ENCODE measurements around the gene NPC2. TPM values are rescaled to one million over a fixed set of nuclear protein-coding genes. Genes with fewer than 3 reads are reported as not detected.

The NPC2 gene
- total and polyA plus RNA-seq, 2 experiments from 2014 or later, result 103 to 156 TPM

DNA sequence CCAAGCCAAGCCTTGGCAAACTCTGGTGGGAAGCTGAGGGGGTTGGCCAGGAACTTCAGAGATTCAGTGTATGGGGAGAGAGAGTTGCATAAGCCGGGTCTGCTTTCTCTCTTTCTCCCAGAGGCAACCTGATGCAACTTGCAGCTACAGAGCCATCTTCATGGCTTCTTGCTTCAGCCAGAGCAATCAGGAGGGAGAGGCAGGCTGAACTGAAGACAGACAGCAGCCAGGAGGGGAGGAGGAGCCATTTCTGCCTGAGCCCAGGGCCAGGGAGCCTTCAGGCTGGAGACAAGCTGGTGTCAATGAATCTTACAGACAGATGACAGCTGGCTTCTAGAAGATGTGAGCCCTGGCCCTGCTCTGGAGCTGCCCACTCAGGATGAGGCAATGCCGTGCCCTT, 18.7 kb downstream of the NPC2 start:
- Histone ChIP-seq H3K9ac (no peak overlapping the region), H3K79me2 (ENCODE audit: insufficient read depth) (no peaks in the 10 kb centered on the region), H3K9me3 (ENCODE audit: low read depth) (no peaks in the 10 kb centered on the region), H3K4me3 (no peak overlapping the region), H3K9me2 (ENCODE audit: insufficient read depth) (no peaks in the 10 kb centered on the region), H3K4me1 (ENCODE audit: insufficient read depth) (peaks cover 15% of the 10 kb centered on the region), H3K27me3 (replicated peaks; ENCODE audit: insufficient read depth) (no peaks in the 10 kb centered on the region), H3K4me2 (ENCODE audit: unreplicated experiment) (no peak overlapping the region), H3K36me3 (ENCODE audit: low read depth) (no peaks in the 10 kb centered on the region), H4K20me1 (ENCODE audit: insufficient read depth) (no peaks in the 10 kb centered on the region), H3K27ac (no peak overlapping the region), H3F3A (ENCODE audit: insufficient read depth) (peaks cover 19% of the 10 kb centered on the region), H2AFZ (no peak overlapping the region)
- WGBS, 2 experiments (ENCODE audit: low coverage in 1 of 2, low lambda C conversion rate in 2 of 2, missing lambda C conversion rate in 2 of 2), result 31 to 36% methylated on average over 2 of the region's 2 CpGs
- in situ Hi-C loops (cut with MboI), result loop anchor here (25.0 kb wide), 1 partner anchor 362 kb away; no protein-coding TSS in a partner anchor
- peak; percentile 19 for DNase-seq
- TF ChIP-seq EZH2phosphoT487 (IDR thresholded peaks at IDR 0.05; ENCODE audit: insufficient read depth, low read depth) (no peak), EZH2 (IDR thresholded peaks at IDR 0.05; ENCODE audit: insufficient read depth, poor library complexity, severe bottlenecking) (no peak)

DNA sequence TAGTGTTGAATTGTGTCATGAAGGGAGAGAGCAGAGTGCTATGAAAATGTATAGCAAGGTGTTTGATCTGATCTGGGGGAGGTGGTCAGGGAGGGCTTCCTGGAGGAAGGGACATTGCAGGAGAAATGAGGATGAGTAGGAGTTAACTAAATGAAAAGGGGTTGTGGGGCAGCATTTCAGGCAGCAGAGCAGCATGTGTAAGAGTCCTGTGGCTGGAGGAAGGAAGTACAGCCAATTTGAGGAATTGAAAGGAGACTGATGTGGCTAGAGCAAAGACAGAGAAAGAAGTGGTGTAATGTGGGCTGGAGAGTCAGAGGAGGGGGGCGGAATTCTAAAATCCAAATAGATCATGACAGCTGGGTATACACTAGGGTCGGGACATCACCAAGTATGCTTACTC, 20.5 kb downstream of the NPC2 start:
- H3K4me2 ChIP-seq (ENCODE audit: unreplicated experiment), result no peak overlapping the region
- no peak overlapping the region for H3K4me3 ChIP-seq
- in situ Hi-C loops (cut with MboI), result loop anchor here (25.0 kb wide), 1 partner anchor 360 kb away; no protein-coding TSS in a partner anchor
- no peaks in the 10 kb centered on the region for H3K36me3 ChIP-seq (ENCODE audit: low read depth)
- H3F3A ChIP-seq (ENCODE audit: insufficient read depth), result peaks cover 19% of the 10 kb centered on the region
- no peaks in the 10 kb centered on the region for H3K27me3 ChIP-seq (replicated peaks; ENCODE audit: insufficient read depth)
- no peak for DNase-seq
- H3K9ac ChIP-seq, result no peak overlapping the region
- no peaks in the 10 kb centered on the region for H3K9me2 ChIP-seq (ENCODE audit: insufficient read depth)
- H3K79me2 ChIP-seq (ENCODE audit: insufficient read depth), result no peaks in the 10 kb centered on the region
- H3K27ac ChIP-seq, result no peak overlapping the region
- H3K4me1 ChIP-seq (ENCODE audit: insufficient read depth), result peaks cover 15% of the 10 kb centered on the region
- H2AFZ ChIP-seq, result no peak overlapping the region
- no peaks in the 10 kb centered on the region for H4K20me1 ChIP-seq (ENCODE audit: insufficient read depth)
- no peaks in the 10 kb centered on the region for H3K9me3 ChIP-seq (ENCODE audit: low read depth)
- 87 to 95% methylated on average over 2 of the region's 2 CpGs for WGBS, 2 experiments (ENCODE audit: low coverage in 1 of 2, low lambda C conversion rate in 2 of 2, missing lambda C conversion rate in 2 of 2)
- no peak for TF ChIP-seq EZH2 (IDR thresholded peaks at IDR 0.05; ENCODE audit: insufficient read depth, poor library complexity, severe bottlenecking)
- no peak for TF ChIP-seq EZH2phosphoT487 (IDR thresholded peaks at IDR 0.05; ENCODE audit: insufficient read depth, low read depth)

DNA sequence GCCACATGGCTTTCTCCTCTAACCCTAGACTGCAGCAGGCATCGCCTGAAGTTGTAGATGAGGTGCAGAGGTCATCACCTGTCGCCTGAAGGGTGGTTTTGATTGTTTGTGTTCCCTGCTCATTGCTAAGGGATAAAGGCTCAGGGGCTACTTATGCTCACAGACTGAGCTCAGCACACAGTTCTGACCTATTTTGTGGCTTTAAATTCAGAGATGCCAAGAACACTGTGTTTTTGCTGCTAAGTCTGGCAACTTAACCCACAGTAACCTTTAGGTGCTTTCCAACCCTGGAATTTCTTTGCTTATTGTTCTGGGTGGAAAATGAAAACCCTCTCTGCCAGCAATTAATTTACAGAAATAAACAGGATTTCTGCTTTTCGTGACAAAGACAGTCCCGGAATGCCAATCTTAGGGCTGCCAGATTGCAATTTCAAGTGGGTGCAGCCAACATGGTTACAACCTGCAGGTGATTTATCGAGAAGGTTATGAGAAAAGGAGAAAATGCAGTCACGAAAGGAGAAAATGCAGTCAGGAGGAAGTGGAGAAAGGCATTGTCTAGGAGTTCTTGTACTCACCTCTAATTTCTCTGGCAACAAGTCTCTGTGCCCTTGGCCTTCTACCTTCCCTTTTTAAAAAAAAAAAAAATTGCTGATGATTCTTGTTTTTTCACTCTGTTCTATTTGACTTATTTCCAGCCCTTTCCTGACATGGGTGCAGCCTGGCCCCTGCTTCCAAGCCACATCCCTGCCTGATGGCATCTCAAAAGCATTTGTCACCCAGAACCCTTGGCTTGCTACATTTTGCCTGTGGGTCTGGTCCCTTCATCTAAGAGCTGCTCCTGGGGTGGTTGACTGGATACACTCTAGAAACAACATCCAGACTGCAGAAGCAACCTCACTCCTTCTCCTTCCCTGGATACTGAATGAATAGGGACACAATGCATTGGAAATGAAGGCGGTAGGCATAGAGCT, 23.3 kb downstream of the NPC2 start:
- H3K9me2 ChIP-seq (ENCODE audit: insufficient read depth), result no peaks in the 10 kb centered on the region
- no peak for DNase-seq
- H3K9me3 ChIP-seq (ENCODE audit: low read depth), result no peaks in the 10 kb centered on the region
- H3K4me2 ChIP-seq (ENCODE audit: unreplicated experiment), result no peak overlapping the region
- in situ Hi-C loops (cut with MboI), result loop anchor here (25.0 kb wide), 1 partner anchor 358 kb away; no protein-coding TSS in a partner anchor
- H3K27ac ChIP-seq, result no peak overlapping the region
- H3K36me3 ChIP-seq (ENCODE audit: low read depth), result no peaks in the 10 kb centered on the region
- H4K20me1 ChIP-seq (ENCODE audit: insufficient read depth), result no peaks in the 10 kb centered on the region
- H2AFZ ChIP-seq, result no peak overlapping the region
- peaks cover 2% of the 10 kb centered on the region; the same call in 1 of the 2 replicates for H3F3A ChIP-seq (ENCODE audit: insufficient read depth)
- no peaks in the 10 kb centered on the region; the same call in 1 of the 2 replicates for H3K4me1 ChIP-seq (ENCODE audit: insufficient read depth)
- no peaks in the 10 kb centered on the region for H3K79me2 ChIP-seq (ENCODE audit: insufficient read depth)
- no peak for TF ChIP-seq EZH2 (IDR thresholded peaks at IDR 0.05; ENCODE audit: insufficient read depth, poor library complexity, severe bottlenecking)
- TF ChIP-seq EZH2phosphoT487 (IDR thresholded peaks at IDR 0.05; ENCODE audit: insufficient read depth, low read depth), result no peak
- WGBS, 2 experiments (ENCODE audit: low coverage in 1 of 2, low lambda C conversion rate in 2 of 2, missing lambda C conversion rate in 2 of 2), result 21 to 26% methylated on average over 7 of the region's 7 CpGs
- H3K4me3 ChIP-seq, result no peak overlapping the region
- no peak overlapping the region for H3K9ac ChIP-seq
- no peaks in the 10 kb centered on the region; the same call in 1 of the 2 replicates for H3K27me3 ChIP-seq (replicated peaks; ENCODE audit: insufficient read depth)

DNA sequence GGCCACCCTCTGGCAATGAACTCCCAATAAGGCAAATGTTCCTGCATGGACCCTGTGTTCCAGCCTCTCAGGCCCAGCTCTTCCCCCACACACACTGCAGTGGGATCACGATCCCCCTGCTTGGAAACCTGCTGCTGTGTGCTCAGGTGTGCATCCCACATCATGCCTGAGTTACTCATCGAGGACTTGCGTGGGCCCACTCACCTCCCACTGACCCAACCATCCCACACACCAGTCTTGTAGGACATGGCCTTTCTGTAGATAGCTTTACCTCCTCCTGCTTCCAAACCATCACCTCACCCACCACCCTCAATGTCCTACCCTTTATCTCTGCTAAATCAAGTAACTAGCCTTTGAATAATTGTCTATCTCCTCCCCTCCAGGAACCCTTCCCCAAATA, 24.6 kb downstream of the NPC2 start:
- Histone ChIP-seq H3K27ac (no peak overlapping the region), H2AFZ (no peak overlapping the region), H3K9me3 (ENCODE audit: low read depth) (no peaks in the 10 kb centered on the region), H3K9ac (no peak overlapping the region), H3K27me3 (replicated peaks; ENCODE audit: insufficient read depth) (peaks cover 2% of the 10 kb centered on the region; the same call in 1 of the 2 replicates), H3K4me1 (ENCODE audit: insufficient read depth) (no peaks in the 10 kb centered on the region), H3K36me3 (ENCODE audit: low read depth) (no peaks in the 10 kb centered on the region), H3K9me2 (ENCODE audit: insufficient read depth) (no peaks in the 10 kb centered on the region), H4K20me1 (ENCODE audit: insufficient read depth) (no peaks in the 10 kb centered on the region), H3K4me3 (no peak overlapping the region), H3K4me2 (ENCODE audit: unreplicated experiment) (no peak overlapping the region), H3F3A (ENCODE audit: insufficient read depth) (no peaks in the 10 kb centered on the region), H3K79me2 (ENCODE audit: insufficient read depth) (no peaks in the 10 kb centered on the region)
- WGBS, 2 experiments (ENCODE audit: low coverage in 1 of 2, low lambda C conversion rate in 2 of 2, missing lambda C conversion rate in 2 of 2), result 65 to 72% methylated on average over 3 of the region's 3 CpGs
- in situ Hi-C loops (cut with MboI), result loop anchor here (25.0 kb wide), 1 partner anchor 356 kb away; no protein-coding TSS in a partner anchor
- DNase-seq, result no peak
- TF ChIP-seq EZH2phosphoT487 (IDR thresholded peaks at IDR 0.05; ENCODE audit: insufficient read depth, low read depth) (no peak), EZH2 (IDR thresholded peaks at IDR 0.05; ENCODE audit: insufficient read depth, poor library complexity, severe bottlenecking) (no peak)
